RWPE2 (cell line): Measurements from ENCODE around the gene PLD2.
A peak's percentile ranks its signal among the peaks of the same experiment; 100 is the strongest.
"Not testable (repeated sequence)": the region's sequence is repeated elsewhere in the genome, so short reads cannot be mapped to it uniquely, and the experiment has no call there.

ENCODE experiments used
- ATAC-seq: fragments of 200-7000 bp; cut with Tn5 transposase; 3 replicates; pipeline ENCODE4 v1.9.1; 2021; ENCODE audit warnings: low read depth
- DNase-seq: peaks from one replicate; pipeline ENCODE4 v3.0.0-alpha.2; 2020; ENCODE audit warnings: low spot score
- H3K27ac ChIP-seq: fragments of 450-650 bp; 2 replicates; pipeline ENCODE4 v1.5.1; 2017; ENCODE audit warnings: mild to moderate bottlenecking; ENCODE audit not compliant: poor library complexity, severe bottlenecking
- H3K27me3 ChIP-seq: fragments of 250-450 bp; sonication (Bioruptor Pico); 2 replicates; pipeline ENCODE4 v1.5.1; 2021; ENCODE audit warnings: mild to moderate bottlenecking, moderate library complexity; ENCODE audit not compliant: insufficient read depth, poor library complexity, severe bottlenecking
- H3K36me3 ChIP-seq: fragments of 250-450 bp; sonication (Bioruptor Pico); 2 replicates; pipeline ENCODE4 v1.5.1; 2020; ENCODE audit warnings: low read depth, mild to moderate bottlenecking, moderate library complexity
- H3K4me1 ChIP-seq: fragments of 250-450 bp; sonication (Bioruptor Pico); 2 replicates; pipeline ENCODE4 v1.5.1; 2021; ENCODE audit warnings: mild to moderate bottlenecking, moderate library complexity; ENCODE audit not compliant: insufficient read depth, poor library complexity, severe bottlenecking
- H3K4me3 ChIP-seq: fragments of 250-450 bp; sonication (Bioruptor Pico); 2 replicates; pipeline ENCODE4 v1.5.1; 2021; ENCODE audit warnings: mild to moderate bottlenecking, moderate library complexity; ENCODE audit not compliant: severe bottlenecking
- H3K9me3 ChIP-seq: fragments of 250-450 bp; sonication (Bioruptor Pico); 2 replicates; pipeline ENCODE4 v1.5.1; 2021; ENCODE audit warnings: mild to moderate bottlenecking, moderate library complexity; ENCODE audit not compliant: severe bottlenecking
- TF ChIP-seq, protein P1 (sequence below): fragments of 450-650 bp; IDR thresholded peaks from one replicate; pipeline ENCODE4 v1.5.1; 2017; ENCODE audit warnings: mild to moderate bottlenecking, moderate library complexity; ENCODE audit not compliant: poor library complexity, severe bottlenecking

PLD2 gene

DNA sequence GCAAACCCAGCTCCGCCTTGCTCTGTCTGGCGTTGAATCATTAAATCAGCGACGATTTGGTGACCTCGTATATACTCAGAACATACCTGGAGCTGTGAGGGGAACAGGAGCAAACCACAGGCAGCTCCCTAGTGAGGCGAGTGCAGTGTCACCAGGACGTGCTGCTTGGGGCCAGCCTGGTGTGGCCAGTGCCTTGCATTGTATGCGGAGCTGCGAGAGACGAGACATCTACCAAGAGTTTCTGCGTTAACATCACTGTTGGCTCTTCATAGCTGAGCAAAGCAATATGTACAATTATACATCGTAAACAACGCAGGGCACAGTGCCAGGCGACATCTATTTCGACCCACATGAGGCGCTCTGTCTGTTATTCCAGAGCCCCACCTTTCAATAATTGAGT, 54.1 kb downstream of the PLD2 start:
- TF ChIP-seq, protein P1, sequence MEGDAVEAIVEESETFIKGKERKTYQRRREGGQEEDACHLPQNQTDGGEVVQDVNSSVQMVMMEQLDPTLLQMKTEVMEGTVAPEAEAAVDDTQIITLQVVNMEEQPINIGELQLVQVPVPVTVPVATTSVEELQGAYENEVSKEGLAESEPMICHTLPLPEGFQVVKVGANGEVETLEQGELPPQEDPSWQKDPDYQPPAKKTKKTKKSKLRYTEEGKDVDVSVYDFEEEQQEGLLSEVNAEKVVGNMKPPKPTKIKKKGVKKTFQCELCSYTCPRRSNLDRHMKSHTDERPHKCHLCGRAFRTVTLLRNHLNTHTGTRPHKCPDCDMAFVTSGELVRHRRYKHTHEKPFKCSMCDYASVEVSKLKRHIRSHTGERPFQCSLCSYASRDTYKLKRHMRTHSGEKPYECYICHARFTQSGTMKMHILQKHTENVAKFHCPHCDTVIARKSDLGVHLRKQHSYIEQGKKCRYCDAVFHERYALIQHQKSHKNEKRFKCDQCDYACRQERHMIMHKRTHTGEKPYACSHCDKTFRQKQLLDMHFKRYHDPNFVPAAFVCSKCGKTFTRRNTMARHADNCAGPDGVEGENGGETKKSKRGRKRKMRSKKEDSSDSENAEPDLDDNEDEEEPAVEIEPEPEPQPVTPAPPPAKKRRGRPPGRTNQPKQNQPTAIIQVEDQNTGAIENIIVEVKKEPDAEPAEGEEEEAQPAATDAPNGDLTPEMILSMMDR = no peak
- Histone ChIP-seq H3K9me3 (no peaks in the 10 kb centered on the region), H3K27me3 (no peaks in the 10 kb centered on the region), H3K27ac (peak overlapping the region; percentile 95), H3K36me3 (peaks cover 57% of the 10 kb centered on the region), H3K4me1 (peaks cover 41% of the 10 kb centered on the region), H3K4me3 (no peak overlapping the region)
- no peak for ATAC-seq
- DNase-seq = no peak

DNA sequence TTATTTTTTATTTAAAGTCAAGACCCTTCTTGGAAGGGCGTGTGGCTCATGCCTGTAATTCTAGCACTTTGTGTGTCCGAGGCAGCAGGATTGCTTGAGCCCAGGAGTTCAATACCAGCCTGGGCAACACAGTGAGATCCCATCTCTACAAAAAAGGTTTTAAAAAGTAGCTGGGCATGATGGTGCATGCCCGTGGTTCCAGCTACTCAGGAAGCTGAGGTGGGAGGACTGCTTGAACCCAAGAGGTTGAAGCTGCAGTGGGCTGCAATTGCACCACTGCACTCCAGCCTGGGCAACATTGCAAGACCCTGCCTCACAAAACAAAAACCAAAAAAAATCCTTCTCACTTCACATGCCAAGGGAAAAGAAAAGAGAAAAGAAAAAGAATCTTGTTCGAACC, 55.8 kb downstream of the PLD2 start:
- Histone ChIP-seq H3K9me3 (no peaks in the 10 kb centered on the region), H3K27me3 (no peaks in the 10 kb centered on the region), H3K27ac (peak overlapping the region; percentile 13), H3K36me3 (peaks cover 62% of the 10 kb centered on the region), H3K4me1 (peaks cover 38% of the 10 kb centered on the region), H3K4me3 (no peak overlapping the region)
- no peak for ATAC-seq
- TF ChIP-seq, protein P1 = no peak
- no peak for DNase-seq

DNA sequence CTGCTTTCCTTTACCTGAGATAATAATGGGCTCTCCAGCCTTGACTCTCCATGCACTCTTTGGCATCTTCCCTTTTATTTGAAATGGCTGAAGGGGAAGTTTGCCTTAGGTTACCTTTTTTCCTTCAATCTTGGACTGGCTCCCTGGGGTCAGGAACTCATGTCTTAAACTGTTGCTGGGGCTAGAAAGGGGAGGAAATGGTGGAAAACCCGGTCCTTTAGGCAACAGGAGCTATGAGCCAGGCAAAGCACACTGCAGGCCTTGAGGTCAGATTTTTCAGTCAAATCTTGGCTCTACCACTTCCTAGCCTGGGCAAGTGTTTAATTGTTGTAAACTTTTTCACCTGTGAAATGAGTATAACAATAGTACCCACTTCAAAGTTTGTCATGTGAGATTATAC, 56.4 kb downstream of the PLD2 start:
- H3K27me3 ChIP-seq = no peaks in the 10 kb centered on the region
- H3K4me3 ChIP-seq = no peak overlapping the region
- ATAC-seq (no peak), DNase-seq (no peak)
- H3K36me3 ChIP-seq = peaks cover 65% of the 10 kb centered on the region
- peak overlapping the region; percentile 13 for H3K27ac ChIP-seq
- no peaks in the 10 kb centered on the region for H3K9me3 ChIP-seq
- TF ChIP-seq, protein P1 = no peak
- peaks cover 32% of the 10 kb centered on the region for H3K4me1 ChIP-seq

DNA sequence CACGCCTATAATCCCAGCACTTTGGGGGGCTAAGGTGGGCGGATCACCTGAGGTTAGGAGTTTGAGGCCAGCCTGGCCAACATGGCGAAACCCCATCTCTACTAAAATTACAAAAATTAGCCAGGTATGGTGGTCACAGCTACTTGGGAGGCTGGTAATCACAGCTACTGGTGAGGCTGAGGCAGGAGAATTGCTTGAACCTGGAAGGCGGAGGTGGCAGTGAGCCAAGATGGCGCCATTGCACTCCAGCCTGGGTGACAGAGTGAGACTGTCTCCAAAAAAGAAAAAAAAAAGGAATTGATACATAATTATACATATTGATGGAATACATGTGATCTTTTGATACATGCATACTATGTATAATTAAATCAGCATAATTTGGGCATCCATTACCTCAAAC, 60.6 kb downstream of the PLD2 start:
- not testable (repeated sequence) for ATAC-seq, H3K4me1 ChIP-seq, H3K27ac ChIP-seq, H3K4me3 ChIP-seq, H3K9me3 ChIP-seq, H3K27me3 ChIP-seq, DNase-seq
- peaks cover 74% of the 10 kb centered on the region for H3K36me3 ChIP-seq

DNA sequence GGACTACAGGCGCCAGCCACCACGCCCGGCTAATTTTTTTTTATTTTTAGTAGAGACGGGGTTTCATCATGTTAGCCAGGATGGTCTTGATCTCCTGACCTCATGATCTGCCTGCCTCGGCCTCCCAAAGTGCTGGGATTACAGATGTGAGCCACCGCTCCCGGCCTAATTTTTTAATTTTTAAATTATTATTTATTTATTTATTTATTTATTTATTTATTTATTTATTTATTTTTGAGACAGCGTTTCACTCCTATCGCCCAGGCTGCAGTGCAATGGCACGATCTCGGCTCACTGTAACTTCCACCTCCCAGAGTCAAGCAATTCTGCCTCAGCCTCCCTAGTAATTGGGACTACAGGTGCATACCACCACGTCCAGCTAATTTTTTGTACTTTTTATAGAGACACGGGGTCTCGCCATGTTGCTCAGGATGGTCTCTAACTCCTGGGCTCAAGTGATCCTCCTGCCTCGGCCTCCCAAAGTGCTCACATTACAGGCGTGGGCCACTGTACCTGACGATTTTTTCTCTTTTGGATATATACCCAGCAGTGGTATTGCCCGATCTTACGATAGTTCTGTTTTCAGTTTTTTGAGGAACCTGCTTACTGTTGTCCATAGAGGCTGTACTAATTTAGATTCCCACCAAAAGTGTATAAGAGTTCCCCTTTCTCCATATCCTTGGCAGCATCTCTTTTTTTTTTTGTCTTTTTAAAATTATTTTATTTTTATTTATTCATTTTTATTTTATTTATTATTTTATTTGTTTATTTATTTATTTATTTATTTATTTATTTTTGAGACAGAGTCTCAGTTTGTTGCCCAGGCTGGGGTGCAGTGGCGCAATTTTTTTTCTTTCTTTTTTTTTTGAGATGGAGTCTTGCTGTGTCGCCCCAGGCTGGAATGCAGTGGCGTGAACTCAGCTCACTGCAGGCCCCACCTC, 62.4 kb downstream of the PLD2 start:
- not testable (repeated sequence) for H3K4me3 ChIP-seq, H3K27ac ChIP-seq, H3K9me3 ChIP-seq

DNA sequence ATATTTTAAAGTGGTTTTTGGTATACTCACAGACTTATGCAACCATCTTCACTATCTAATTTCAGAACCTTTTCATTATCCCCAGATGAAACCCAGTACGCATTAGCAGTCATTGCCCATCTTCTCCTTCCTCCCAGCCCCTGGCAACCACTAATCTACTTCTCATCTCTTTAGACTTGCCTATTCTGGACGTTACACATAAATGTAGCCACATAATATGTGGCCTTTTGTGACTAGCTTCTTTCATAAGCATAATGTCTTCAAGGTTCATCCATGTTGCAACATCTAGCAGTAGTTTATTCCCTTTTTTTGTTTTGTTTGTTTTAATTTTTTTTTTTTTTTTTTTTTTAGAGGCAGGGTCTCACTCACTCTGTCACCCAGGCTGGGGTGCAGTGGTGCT, 63.9 kb downstream of the PLD2 start:
- H3K27ac ChIP-seq = no peak overlapping the region
- no peaks in the 10 kb centered on the region for H3K9me3 ChIP-seq
- TF ChIP-seq, protein P1 = no peak
- H3K4me1 ChIP-seq = no peaks in the 10 kb centered on the region
- H3K27me3 ChIP-seq = no peaks in the 10 kb centered on the region
- ATAC-seq (no peak), DNase-seq (no peak)
- H3K36me3 ChIP-seq = peaks cover 60% of the 10 kb centered on the region
- H3K4me3 ChIP-seq = no peak overlapping the region

More for the DNA sequence above, 62.4 kb downstream of the PLD2 start:
- not testable (repeated sequence) for ATAC-seq, DNase-seq, H3K4me1 ChIP-seq, H3K27me3 ChIP-seq
- peaks cover 63% of the 10 kb centered on the region for H3K36me3 ChIP-seq
